Stimulated activated CD4-positive, alpha-beta T cell treated with anti-CD3 and anti-CD28 coated beads, Interleukin-1b, Interleukin-23, amount 100 ng/mL, for 48 hours (primary cell): ENCODE data around the gene KDM1B.

ENCODE experiments used
- DNase-seq: peaks from one replicate; pipeline ENCODE4 v3.0.0-alpha.2; 2020

KDM1B gene

GRCh38 chr6:18265787-18266522 is 110.7 kb downstream of the KDM1B start:
- DNase-seq = no peak

- no peak for DNase-seq
Observed at GRCh38 chr6:18266523-18266912, 111.3 kb downstream of the KDM1B start.

- DNase-seq = no peak
Observed at GRCh38 chr6:18268066-18268465, 112.8 kb downstream of the KDM1B start.

GRCh38 chr6:18269253-18269652 is 114.0 kb downstream of the KDM1B start:
- DNase-seq = no peak

GRCh38 chr6:18269717-18270116 is 114.5 kb downstream of the KDM1B start:
- DNase-seq = no peak

GRCh38 chr6:18270216-18270615 is 115.0 kb downstream of the KDM1B start:
- DNase-seq = no peak
